ENCODE results near the gene RALGPS2.

DNA sequence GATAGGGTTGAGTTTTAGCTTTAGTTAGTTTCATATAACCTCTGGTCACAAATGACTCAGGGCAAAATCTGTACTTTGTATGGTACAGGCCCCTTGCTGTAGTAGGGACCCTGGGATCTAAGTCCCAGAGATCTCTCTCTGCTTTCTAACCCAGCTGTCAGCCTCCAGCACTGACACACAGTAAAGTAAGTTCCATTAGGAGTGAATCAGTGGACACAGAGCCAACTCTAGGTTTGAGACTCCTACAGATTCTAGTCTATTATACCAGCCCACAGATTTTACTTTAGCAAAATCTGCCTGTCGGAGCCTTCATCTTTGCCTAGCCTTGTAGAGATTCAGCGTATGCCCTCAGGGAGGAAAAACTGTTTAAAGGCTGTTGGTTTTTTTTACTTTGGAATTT is 93.4 kb downstream of the RALGPS2 start:
- TF ChIP-seq ZFP30 (CRISPR knock-in tag; IDR thresholded peaks at IDR 0.05) (no peak), ZC3H10 (CRISPR knock-in tag; IDR thresholded peaks at IDR 0.05) (no peak)
